Measurements from ENCODE around the gene TARBP1. TPM values are rescaled to one million over a fixed set of nuclear protein-coding genes. Genes with fewer than 3 reads are reported as not detected.

Gene TARBP1
- total RNA-seq, 4 donors from 2014 or later: 13.8 to 23.0 (median 16.3) TPM

DNA sequence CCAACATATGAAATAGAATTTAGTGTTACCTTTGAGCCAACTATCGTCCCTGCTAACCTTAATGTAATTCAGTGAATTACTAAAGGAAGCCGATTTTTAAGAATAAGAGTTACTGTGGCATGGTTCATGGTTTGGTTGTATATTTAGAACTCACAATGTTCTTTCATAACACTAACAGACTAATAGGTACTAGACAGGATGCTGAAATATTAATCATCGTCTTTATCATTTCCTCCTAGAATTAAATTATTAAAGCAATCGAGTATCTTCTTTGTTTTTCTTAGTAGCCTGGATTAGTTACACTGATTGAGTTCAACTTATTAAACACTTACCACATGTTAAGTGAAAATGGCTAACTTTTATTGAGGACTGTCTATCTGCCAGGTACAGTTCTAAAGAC, 47.7 kb downstream of the TARBP1 start:
- 83 to 89% methylated on average over 4 of the region's 4 CpGs for WGBS, 2 donors
- H3K4me3 ChIP-seq (ENCODE audit: low read depth, poor library complexity, severe bottlenecking): no peak overlapping the region
- no peak for DNase-seq (ENCODE audit: low spot score in 2 of 2)
- intact Hi-C loops (cut with DNase I; ENCODE audit: low total_unique reads): no loop called here
- TF ChIP-seq, protein P1, sequence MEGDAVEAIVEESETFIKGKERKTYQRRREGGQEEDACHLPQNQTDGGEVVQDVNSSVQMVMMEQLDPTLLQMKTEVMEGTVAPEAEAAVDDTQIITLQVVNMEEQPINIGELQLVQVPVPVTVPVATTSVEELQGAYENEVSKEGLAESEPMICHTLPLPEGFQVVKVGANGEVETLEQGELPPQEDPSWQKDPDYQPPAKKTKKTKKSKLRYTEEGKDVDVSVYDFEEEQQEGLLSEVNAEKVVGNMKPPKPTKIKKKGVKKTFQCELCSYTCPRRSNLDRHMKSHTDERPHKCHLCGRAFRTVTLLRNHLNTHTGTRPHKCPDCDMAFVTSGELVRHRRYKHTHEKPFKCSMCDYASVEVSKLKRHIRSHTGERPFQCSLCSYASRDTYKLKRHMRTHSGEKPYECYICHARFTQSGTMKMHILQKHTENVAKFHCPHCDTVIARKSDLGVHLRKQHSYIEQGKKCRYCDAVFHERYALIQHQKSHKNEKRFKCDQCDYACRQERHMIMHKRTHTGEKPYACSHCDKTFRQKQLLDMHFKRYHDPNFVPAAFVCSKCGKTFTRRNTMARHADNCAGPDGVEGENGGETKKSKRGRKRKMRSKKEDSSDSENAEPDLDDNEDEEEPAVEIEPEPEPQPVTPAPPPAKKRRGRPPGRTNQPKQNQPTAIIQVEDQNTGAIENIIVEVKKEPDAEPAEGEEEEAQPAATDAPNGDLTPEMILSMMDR (IDR thresholded peaks at IDR 0.05): no peak
- no peak for TF ChIP-seq POLR2A (IDR thresholded peaks at IDR 0.05)

DNA sequence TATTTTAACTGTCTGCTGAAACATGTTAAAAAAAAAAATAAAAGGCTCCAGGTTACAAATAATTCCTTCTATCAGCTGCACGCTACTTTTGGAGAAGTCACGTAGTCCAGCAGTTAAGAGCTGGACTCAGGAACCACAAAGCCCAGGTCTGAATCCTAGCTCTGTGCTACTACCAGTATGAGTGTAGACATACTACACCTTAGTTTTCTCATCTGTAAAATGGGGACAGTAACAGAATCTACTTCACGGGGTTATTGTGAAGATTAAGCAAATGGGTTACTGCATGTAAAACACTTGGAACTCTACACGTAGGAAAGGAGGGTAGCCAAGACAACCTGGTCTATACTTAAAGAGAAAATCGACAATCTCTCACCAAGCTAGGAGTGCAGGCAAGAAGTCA, 48.3 kb downstream of the TARBP1 start:
- intact Hi-C loops (cut with DNase I; ENCODE audit: low total_unique reads): no loop called here
- 93 to 97% methylated on average over 5 of the region's 5 CpGs for WGBS, 2 donors
- TF ChIP-seq, protein P1 (IDR thresholded peaks at IDR 0.05): no peak
- no peak for TF ChIP-seq POLR2A (IDR thresholded peaks at IDR 0.05)
- no peak overlapping the region for H3K4me3 ChIP-seq (ENCODE audit: low read depth, poor library complexity, severe bottlenecking)
- DNase-seq (ENCODE audit: low spot score in 2 of 2): no peak

DNA sequence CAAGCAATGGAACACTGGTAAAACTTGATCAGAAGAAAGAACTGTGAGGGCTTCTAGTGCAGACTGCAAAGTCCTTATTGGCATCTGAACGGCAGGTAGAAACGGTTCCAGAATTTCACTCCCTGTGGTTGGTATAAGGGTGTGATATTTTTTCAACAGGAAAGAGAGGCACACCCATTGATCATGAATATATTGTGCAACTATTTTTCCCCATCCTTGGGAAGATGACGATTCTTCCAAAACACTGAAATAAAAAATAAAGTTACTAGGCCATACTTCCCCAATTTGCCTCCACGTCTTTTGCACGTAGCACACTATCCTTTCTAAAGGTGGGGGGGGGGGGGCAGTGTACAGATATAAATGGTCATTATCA, 49.6 kb downstream of the TARBP1 start:
- no peak for TF ChIP-seq POLR2A (IDR thresholded peaks at IDR 0.05)
- TF ChIP-seq, protein P1 (IDR thresholded peaks at IDR 0.05): no peak
- intact Hi-C loops (cut with DNase I; ENCODE audit: low total_unique reads): no loop called here
- no peak for DNase-seq (ENCODE audit: low spot score in 2 of 2)
- H3K4me3 ChIP-seq (ENCODE audit: low read depth, poor library complexity, severe bottlenecking): no peak overlapping the region
- 63 to 66% methylated on average over 5 of the region's 5 CpGs for WGBS, 2 donors

DNA sequence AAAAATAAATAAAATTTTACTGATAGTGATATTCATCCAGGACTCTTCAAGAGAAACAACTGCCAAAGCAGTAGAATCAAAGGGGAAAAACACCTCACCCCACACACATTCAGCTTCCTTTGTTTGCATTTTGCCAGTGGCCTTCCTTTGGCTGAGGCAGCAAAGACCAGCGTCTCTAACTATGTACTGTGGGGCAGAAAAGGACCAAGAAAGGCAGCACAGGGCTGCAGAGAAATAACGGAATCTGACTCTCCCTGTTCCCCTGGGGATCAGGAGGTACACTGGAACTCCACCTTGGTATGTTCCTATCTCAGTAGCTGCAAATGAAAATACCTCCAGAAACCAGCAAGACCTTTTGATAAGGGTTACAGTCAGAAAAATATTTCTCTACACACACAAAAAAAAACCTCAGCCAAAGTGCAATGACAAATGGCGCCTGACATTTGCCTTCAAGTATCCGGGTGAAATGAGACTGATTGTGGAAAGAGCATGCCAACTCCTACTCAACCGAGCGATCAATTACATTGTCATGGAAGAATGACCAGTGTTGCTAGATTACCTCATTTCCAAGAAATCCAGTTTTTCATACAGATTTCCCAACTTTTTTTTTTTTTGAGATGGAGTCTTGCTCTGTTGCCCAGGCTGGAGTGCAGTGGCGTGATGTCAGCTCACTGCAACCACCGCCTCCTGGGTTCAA, 50.9 kb downstream of the TARBP1 start:
- H3K4me3 ChIP-seq (ENCODE audit: low read depth, poor library complexity, severe bottlenecking): no peak overlapping the region
- no peak for DNase-seq (ENCODE audit: low spot score in 2 of 2)
- intact Hi-C loops (cut with DNase I; ENCODE audit: low total_unique reads): no loop called here
- 80 to 93% methylated on average over 8 of the region's 8 CpGs for WGBS, 2 donors
- TF ChIP-seq, protein P1 (IDR thresholded peaks at IDR 0.05): no peak
- TF ChIP-seq POLR2A (IDR thresholded peaks at IDR 0.05): no peak

DNA sequence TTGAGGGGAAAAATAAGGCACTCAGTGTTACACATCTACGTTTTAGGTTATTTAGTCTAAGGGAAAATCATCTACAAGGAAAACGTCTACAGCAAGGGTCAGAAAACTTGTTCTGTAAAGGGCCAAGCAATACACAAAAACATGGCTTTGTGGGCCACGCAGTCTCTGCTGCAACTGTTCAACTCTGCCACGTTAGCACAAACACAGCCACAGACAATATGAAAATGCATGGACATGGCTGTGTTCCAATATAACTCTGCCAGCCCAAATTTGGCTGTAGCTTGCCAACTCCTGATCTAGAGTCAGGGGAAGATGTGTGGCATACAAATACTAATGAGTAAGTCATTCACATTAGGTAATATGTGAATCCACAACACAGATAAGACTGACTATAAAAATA, 65.0 kb downstream of the TARBP1 start:
- no peak overlapping the region for H3K4me3 ChIP-seq (ENCODE audit: low read depth, poor library complexity, severe bottlenecking)
- intact Hi-C loops (cut with DNase I; ENCODE audit: low total_unique reads): no loop called here
- TF ChIP-seq, protein P1 (IDR thresholded peaks at IDR 0.05): no peak
- no peak for TF ChIP-seq POLR2A (IDR thresholded peaks at IDR 0.05)
- WGBS, 2 donors: 83 to 86% methylated on average over 4 of the region's 4 CpGs
- no peak for DNase-seq (ENCODE audit: low spot score in 2 of 2)

DNA sequence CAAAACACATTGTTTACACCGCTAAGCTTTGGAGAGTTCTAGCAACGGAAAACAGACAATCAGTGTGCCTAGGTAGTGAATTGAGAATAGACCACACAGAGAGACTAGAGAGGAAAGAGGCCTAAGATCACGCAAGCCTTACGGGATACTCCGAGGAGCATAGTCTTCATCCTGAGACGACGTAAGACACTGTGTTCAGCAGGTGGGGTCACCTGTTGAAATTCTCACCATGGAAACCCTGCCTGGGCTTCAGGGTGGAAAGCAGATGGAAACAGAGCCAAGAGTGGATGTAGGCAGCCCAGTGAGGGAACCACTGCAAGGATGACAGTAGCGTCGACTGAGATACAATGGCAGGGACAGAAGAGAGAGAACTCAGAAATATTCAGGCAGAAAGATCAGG, 65.5 kb downstream of the TARBP1 start:
- no peak for TF ChIP-seq POLR2A (IDR thresholded peaks at IDR 0.05)
- TF ChIP-seq, protein P1 (IDR thresholded peaks at IDR 0.05): no peak
- no peak for DNase-seq (ENCODE audit: low spot score in 2 of 2)
- H3K4me3 ChIP-seq (ENCODE audit: low read depth, poor library complexity, severe bottlenecking): no peak overlapping the region
- WGBS, 2 donors: 97 to 98% methylated on average over 9 of the region's 9 CpGs
- intact Hi-C loops (cut with DNase I; ENCODE audit: low total_unique reads): no loop called here
